Pulmonary artery endothelial cell (primary cell): Measurements from ENCODE around the gene SLAIN2. TPM values are rescaled to one million over a fixed set of nuclear protein-coding genes. Genes with fewer than 3 reads are reported as not detected.
"Not testable (repeated sequence)": the region's sequence is repeated elsewhere in the genome, so short reads cannot be mapped to it uniquely, and the experiment has no call there.

ENCODE experiments used
- DNase-seq: peaks from one replicate; pipeline ENCODE4 v3.0.0-alpha.2; 2011; ENCODE audit warnings: low read depth, low spot score
- total RNA-seq: library from RNA; depleted of rRNA; stranded (reverse); fragments of >200 nt; gene quantifications from 2 replicates; pipeline ENCODE4 v1.2.3, GENCODE V29; 2014

SLAIN2 gene
- total RNA-seq, 1 donor from 2014 or later = 30.1 TPM

- DNase-seq = no peak
Observed at GRCh38 chr4:48436318-48436717, 95.0 kb downstream of the SLAIN2 start.

GRCh38 chr4:48439988-48440387 lies 98.7 kb downstream of the SLAIN2 start:
- DNase-seq = no peak

GRCh38 chr4:48440914-48441313 lies 99.6 kb downstream of the SLAIN2 start:
- not testable (repeated sequence) for DNase-seq

GRCh38 chr4:48445704-48446103 lies 104.4 kb downstream of the SLAIN2 start:
- no peak for DNase-seq

- no peak for DNase-seq
Observed at GRCh38 chr4:48446642-48447041, 105.3 kb downstream of the SLAIN2 start.

- no peak for DNase-seq
Observed at GRCh38 chr4:48449151-48449550, 107.8 kb downstream of the SLAIN2 start.

- DNase-seq = no peak
Observed at GRCh38 chr4:48450740-48451139, 109.4 kb downstream of the SLAIN2 start.

- not testable (repeated sequence) for DNase-seq
Observed at GRCh38 chr4:48451656-48452055, 110.3 kb downstream of the SLAIN2 start.

- no peak for DNase-seq
Observed at GRCh38 chr4:48454591-48454990, 113.3 kb downstream of the SLAIN2 start.

- no peak for DNase-seq
Observed at GRCh38 chr4:48461000-48461399, 119.7 kb downstream of the SLAIN2 start.

- DNase-seq = no peak
Observed at GRCh38 chr4:48462363-48462762, 121.0 kb downstream of the SLAIN2 start.

- no peak for DNase-seq
Observed at GRCh38 chr4:48467442-48467841, 126.1 kb downstream of the SLAIN2 start.

GRCh38 chr4:48467891-48468290 lies 126.6 kb downstream of the SLAIN2 start:
- DNase-seq = no peak

GRCh38 chr4:48470137-48470536 lies 128.8 kb downstream of the SLAIN2 start:
- DNase-seq = no peak

GRCh38 chr4:48470570-48470969 lies 129.2 kb downstream of the SLAIN2 start:
- no peak for DNase-seq

GRCh38 chr4:48472794-48473193 lies 131.5 kb downstream of the SLAIN2 start:
- DNase-seq = no peak

GRCh38 chr4:48475770-48476169 lies 134.4 kb downstream of the SLAIN2 start:
- DNase-seq = no peak

Other genes starting within 250 kb of the SLAIN2 start
- gene TXK, start 207.3 kb upstream of the SLAIN2 start, total RNA-seq = 0.04 and 0.07 TPM in 2 replicates
- gene TEC, start 71.7 kb upstream of the SLAIN2 start, total RNA-seq = 0.13 and 0.81 TPM in 2 replicates
- 0.11 TPM in 1 of 2 replicates, not detected in the other for gene SLC10A4, start 141.8 kb downstream of the SLAIN2 start, total RNA-seq
- gene ZAR1, start 148.7 kb downstream of the SLAIN2 start, total RNA-seq = not detected in 2 replicates